NCI-H2196 (cell line): Measurements from ENCODE around the gene AHNAK2.

Experiments
- DNase-seq: peaks from one replicate; lab custom pipeline; 2025; ENCODE audit not compliant: unreplicated experiment; lab: John Stamatoyannopoulos, UW

Gene AHNAK2

DNA sequence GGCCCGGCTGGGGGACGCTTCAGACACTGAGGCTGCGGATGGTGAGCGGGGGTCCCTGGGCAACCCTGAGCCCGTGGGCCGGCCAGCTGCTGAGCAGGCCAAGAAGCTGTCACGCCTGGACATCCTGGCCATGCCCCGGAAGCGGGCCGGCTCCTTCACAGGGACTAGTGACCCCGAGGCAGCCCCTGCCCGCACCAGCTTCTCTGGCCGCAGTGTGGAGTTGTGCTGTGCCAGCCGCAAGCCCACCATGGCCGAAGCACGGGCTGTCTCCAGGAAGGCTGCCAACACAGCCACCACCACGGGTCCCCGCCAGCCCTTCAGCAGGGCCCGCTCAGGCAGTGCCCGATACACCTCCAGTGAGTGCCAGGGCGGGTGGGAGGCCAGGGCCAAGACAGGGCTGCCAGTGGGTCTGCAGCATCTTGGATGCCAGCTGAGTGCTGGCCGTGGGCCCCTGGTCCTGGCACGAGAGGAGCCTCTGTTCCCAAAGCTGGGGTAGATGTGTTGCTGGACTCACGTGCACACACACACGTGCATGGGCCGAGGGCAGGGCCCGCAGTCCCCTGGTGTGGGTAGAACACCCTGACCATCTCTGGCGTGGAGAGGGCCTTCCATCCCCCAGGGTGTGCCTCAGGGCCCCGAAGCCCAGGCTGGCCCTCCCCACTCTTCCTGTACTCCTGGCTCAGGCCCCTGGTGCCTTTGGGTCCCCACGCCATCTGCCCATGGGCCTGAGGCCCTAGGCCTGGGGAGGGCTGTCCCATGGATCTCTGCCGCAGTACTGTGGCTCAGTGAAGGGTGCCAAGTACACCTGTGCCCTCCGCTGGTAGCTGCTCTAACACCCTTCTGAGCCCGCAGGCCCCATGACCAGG is 90.3 kb downstream of the AHNAK2 start:
- no peak for DNase-seq
